ENCODE measurements around the gene RASAL2. TPM values are rescaled to one million over a fixed set of nuclear protein-coding genes. Genes with fewer than 3 reads are reported as not detected.
A peak's percentile ranks its signal among the peaks of the same experiment; 100 is the strongest.
"Not testable (repeated sequence)": the region's sequence is repeated elsewhere in the genome, so short reads cannot be mapped to it uniquely, and the experiment has no call there.

The RASAL2 gene
- total RNA-seq, 1 donor from 2014 or later: 19.2 TPM

DNA sequence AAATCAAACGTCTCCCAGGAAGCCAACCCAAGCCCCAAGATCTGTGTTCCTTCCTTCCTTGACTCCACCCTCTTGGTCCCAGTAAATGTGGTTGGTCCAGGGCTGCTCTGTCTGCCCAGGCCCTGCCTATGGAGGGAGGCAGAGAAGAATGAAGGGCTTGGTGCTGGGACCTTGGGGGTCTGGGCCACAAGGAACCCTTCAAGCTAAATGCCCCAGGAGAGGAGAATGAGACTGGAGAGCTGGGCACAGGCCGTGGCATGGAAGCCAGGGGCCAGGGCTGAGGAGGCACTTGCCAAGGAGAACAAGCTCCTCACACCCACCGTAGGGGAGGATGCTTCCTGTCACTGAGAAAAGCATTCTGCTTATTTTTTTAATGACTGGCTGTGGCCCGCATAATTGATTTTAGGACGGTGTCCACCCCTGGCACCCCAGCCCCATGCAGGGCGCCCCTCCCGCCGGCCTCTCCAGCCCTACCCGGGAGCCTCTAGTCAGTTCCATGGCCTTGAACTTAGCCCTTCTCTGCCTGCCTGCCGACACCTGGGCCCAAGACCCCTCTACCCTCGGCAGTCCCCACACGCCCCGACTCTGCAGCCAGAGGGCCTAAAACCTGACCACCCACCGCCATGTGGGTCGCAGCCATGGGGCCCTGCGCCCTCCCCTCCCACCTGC is 402.0 kb downstream of the RASAL2 start:
- no peak for ATAC-seq

DNA sequence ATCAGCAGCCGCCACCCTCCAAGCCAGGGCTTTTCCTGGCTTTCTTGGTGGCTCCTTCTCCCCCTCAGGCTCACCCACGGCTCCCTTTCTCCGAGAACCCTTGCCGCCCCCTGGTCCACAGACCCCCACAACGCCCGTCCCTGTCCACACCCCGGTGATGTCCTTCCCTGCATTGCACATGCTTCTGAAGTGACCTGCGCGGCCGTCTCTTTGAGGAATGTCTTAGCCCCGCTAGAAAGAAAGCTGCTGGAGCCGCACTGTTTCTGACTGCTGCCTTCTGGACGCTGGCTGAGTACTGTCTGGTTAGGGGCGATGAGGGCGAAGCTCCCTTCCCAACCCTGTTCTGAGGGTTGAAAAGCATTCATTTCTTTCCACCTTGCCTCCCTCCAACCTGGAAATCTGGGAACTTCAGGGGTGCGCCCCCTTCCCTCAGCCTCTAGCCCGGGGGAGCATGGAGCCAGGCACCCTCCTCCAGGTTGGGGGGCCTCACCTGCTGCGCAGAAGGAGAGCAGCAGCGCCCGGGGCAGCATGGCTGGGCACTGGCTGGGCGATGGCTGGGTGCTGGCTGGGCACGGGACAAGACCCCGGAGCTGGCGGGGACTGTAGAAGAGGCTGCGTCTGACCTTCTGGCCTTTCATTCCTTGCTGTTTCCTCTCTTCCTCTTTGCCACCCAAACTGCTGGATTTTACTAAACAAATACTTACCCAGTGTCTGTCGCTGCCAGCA is 402.7 kb downstream of the RASAL2 start, which contains the start of gene CLEC20A:
CLEC20A (minus strand) TSS at position 555 of the 726 bp plus-strand sequence; CDS start at position 530, 25 bp downstream.
- ATAC-seq: no peak

DNA sequence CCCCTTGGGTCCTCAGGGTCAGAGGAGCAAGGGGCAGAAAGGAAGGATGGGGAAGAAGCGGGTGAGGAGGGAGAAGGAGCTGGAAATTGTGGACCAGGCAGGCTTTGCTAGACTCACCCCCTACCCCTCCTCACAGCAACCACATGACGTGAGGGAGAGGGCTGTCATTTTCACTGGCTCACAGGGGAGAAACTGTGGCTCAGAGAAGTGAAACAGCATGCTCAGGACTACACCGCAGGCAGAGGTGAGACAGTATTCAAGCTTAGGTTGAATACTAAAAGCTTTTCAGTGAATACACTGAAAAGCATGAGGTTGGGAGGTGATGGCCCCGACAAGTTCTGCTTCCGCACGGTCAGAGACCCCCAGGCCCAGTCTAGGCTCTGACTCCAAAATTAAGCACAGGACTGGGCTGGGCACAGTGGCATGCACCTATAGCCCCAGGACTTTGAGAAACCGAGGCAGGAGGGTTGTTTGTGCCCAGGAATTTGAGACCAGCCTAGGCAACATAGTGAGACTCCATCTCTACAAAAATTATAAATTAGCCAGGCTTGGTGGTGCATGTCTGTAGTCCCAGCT is 404.1 kb downstream of the RASAL2 start:
- no peak for ATAC-seq

DNA sequence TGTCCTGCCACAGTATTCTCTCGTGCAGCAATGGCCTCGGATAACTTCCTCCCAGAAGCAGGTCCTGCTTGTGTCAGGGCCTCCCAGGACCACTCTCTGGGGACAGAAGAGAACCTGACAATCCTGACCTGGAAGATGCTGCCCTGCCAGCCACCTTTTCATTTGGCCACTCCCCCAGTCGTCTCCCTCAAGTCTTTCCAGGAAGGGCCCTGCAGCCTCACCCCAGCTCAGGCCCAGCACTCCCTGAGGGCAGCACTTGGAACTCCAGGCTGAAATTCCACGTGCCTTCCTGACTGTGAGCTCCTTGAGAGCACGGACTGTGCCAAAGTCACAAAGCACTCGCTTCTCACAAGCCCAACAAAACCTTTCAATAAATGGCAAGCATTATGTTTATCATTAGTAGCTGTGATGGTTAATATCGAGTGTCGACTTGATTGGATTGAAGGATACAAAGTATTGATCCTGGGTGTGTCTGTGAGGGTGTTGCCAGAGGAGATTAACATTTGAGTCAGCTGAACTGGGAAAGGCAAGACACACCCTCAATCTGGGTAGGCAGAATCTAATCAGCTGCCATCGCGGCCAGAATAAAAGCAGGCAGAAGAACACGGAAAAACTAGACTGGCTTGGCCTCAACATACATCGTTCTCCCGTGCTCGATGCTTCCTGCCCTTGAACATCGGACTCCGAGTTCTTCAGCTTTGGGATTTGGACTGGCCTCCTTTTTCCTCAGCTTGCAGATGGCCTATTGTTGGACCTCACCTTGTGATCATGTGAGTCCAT is 405.2 kb downstream of the RASAL2 start:
- ATAC-seq: peak; percentile 54

DNA sequence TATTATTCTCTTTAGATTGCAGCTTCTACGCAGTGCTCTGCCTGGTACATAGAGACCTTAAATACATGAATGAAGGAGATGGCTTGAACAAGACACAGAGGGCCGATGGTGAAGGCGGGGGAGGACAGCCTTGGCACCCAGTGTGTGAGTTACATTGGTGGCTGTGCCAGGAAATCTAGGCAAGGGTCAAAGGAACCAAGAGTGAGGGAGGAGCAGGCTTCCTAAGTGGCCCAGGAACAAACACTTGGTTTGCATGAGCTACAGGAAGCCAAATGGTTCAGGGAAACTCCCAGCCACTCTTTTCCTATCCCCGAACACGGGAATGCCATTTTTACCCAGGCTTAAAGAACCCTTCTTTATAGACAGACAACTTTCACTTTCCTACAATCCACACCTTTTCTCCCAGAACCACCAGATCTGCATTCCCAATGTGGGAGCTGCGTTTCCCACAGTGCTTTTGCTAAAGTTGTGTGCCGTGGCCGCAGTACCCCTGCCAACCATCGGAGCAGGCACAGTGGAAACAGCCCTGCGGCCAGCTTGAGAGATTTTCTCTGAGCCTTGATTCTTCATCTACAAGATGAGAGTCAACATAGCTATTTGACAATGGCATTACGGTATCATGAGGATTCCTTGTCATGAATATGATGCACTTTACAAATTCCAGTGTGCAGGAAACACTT is 406.3 kb downstream of the RASAL2 start:
- ATAC-seq: no peak

DNA sequence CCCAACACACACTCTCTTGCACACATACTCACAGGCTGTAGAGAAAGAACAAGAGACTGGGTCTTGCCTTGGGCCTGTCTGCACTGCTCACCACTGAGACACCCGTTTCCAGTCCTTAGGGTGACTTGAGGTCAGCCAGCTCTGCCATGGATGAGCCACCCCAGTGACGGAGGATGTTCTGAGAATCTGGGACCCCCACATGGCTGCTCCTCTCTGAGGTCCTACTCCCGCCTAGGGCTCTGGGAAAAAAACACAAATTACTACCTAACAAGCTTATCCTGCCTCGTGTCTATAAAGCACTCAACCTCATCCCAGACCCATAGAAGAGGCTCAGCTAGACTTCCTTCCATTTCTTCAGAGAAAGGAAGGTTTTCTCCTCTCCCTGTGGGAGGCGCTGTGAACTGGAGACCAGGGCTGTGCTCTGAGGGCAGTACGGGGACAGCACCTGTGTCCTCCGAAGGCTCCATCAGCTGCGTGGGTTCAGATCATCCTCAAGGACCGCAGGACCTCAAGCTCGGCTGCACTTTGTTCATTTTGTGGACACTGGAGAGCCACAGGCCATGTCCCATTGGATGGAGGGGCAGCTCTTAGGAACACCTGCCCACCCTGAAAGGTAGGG is 407.1 kb downstream of the RASAL2 start:
- ATAC-seq: no peak

DNA sequence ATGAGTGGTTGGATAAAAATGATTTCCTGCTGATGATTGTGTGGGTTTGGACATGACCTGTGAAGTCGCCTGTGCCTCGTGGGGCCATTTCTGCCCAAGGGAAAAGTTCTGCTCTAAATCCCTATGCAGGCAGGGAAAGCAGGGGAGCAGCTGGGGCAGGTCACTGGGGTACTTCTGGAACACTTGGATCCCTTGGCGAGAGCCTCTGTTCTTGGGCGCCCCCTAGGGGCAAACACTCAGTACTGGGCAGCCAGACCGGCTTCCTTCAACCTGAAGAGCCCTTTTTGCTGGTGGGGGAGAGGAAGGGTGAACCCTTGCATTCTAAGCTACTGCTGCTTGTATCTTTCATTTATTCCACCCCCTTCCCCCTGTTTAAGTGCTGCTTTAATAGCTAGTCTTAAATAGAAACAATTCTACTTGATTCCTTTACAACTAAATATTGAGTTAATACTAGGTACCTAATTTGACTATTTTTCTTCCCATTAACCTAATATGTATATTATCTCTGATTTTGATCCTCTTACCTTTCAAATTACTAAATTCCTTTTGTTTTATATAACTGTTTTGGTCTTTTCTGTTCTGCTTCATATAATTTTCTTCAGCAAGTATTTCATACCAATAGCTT is 407.9 kb downstream of the RASAL2 start:
- ATAC-seq: peak; percentile 76

DNA sequence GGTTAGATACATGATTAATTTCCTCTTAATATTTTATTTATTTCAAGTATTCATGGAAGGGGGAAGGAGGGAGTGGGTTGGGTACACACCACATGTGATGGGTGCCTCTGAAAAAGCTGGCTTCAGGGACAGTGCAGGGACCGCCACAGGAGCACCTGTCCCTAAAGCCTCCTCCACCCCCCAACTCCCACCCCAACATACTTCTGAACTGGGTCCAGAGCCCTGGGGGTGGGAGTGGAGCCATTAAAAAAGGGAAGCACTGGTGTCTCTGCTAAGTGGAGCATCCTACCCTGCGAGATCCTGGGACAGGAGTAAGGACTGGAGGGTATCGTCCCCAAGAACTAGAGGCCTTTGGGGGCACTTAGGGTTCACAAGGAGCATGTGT is 408.4 kb downstream of the RASAL2 start:
- ATAC-seq: no peak

DNA sequence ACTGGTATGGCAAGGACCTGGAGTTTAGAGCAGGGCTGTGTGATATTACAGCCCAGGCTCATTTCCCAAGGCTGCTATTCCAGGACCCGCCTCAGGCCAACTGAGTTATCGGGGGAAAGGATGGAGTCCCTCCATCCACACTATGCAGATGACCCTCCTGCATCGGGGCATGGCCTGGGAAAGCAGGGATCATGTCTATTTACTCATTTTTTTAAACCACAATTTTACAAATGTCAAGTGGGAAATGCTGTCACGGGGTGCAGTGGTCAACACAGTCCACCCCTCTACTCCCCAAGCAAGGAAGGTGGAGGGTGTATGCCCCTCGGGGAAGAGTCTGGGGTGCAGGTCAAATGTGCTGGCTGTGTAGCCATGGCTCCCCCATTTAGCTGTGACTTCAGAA is 409.0 kb downstream of the RASAL2 start:
- peak; percentile 34 for ATAC-seq

DNA sequence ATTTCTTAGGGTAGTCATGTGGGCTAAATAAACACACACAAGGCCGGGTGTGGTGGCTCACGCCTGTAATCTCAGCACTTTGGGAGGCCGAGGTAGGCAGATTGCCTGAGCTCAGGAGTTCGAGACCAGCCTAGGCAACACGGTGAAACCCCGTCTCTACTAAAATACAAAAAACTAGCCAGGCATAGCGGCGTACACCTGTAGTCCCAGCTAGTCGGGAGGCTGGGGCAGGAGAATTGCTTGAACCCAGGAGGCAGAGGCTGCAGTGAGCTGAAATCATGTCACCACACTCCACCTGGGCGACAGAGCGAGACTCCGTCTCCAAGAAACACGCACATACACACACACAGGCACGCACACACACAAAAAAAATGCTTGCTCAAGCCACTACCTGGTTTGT is 409.4 kb downstream of the RASAL2 start:
- not testable (repeated sequence) for ATAC-seq

DNA sequence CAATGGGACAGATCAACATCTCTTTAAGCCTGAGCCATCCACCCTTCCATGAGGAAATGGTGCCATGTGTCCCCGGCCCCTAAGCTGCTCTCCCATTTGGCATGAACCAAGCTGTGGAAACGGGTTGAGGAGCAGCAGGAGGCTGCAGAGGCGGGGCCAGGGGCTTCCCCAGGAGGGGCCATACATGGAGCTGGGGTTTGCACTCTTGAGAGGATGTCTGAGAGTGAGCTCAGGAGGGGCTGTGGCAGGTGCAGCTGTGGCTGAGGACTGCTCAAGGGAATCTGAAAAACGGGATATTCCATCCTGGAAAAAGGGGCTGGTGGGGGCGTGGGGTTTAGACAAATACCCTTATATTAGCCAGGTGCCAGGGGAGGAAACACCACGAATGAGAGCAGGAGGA is 409.9 kb downstream of the RASAL2 start:
- no peak for ATAC-seq

DNA sequence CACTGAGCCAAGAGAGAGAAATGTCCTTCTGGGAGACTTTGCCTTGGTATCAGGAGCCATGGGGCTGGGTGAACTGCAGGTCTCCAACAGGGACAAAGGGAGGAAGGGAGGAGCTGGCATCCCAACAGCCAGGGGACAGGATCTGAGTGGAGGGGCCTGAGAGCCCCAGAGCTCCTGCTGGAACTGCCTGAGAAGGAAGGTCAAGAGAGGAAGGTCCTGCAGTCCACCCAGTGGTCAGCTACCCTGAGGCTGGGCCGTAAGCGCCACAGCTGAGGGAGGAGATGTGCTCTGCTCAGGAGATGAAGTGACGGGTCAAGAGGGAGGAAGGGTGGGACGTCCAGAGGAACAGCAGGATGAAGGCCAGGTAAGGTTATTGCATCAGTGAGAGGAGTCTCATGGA is 410.4 kb downstream of the RASAL2 start:
- no peak for ATAC-seq

DNA sequence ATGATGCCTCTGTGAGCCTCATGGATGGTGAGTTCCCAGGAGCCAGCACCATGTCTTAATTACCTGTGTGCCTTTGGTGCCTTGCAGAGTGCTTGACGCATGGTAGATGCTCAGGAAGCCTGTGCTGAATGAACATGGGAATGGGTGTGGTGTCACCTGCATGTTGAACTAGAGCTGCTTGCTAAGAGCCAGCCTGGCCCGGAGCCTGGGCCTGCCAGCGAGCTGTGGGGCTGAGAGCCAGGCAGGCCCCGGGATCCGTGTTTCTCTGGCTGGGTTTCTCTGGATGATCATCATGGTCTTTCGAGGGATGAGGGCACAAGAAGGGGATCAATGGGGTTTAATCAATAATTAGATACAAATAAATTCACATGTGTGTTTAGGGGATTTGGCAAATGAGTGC is 412.3 kb downstream of the RASAL2 start:
- peak; percentile 47 for ATAC-seq

DNA sequence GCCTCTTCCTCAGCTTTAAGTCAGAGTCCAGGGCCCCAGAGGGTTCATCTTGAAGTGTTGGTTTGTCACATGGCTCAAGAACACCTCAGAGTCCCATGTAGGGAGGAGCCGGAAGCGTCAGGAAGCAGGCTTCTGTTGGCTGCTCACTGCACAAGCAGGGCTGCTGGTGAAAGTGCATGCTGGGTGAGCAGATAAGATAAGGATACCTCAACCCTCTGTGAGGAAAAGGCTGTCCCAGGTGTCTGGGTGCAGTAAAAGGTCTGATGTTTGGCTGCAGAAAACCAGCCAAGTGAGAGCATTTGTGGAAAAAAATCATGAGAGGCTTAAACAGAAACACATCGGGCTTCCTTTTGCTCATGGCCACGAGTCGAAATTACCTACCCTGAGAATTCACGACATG is 412.8 kb downstream of the RASAL2 start:
- ATAC-seq: no peak

DNA sequence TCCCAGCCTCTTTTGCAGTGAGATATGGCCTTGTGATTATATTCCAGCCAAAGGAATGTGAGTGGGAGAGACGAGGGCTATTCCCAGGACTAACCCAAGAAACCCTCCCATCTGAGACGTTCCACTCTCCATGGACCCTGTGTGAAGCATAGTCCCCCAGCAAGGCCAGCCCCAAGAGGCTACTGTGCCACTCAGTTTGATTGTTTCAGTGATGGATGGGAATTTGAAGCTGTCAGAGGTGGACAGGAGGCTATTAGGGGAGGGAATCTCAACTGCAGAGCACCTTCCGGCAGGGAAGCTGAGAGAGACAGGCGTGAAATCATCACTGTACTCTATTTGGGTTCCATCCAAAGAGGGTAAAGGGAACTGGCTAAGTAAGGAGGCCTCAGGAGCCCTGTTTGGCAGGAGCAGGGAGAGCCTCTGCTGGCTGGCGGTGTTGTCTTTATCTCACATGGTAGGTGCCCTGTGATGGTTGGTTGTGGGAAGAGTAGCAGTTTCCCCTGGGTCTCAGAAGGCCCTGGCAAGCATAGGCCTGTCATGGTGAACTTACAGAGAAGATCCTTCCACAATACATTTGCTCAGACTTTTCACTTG is 415.6 kb downstream of the RASAL2 start:
- no peak for ATAC-seq

DNA sequence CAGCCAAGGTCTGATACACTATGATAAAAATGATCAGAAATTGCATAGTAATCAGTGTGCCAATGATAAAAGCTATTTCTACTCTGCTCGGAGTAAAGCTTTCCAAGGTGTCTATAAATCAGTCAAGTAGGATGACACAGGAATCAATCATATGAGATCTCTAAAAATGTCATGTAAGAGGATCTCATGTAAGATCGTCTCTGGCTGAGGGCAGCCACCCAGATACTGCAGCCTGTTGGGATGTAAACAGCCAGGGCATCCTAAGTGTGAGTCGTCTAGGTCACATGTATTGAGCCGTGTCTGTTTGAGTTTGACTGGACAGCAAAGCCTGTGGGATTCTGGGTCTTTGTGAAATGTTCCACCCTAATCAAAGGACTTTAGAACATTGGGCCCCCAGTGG is 416.3 kb downstream of the RASAL2 start:
- no peak for ATAC-seq

DNA sequence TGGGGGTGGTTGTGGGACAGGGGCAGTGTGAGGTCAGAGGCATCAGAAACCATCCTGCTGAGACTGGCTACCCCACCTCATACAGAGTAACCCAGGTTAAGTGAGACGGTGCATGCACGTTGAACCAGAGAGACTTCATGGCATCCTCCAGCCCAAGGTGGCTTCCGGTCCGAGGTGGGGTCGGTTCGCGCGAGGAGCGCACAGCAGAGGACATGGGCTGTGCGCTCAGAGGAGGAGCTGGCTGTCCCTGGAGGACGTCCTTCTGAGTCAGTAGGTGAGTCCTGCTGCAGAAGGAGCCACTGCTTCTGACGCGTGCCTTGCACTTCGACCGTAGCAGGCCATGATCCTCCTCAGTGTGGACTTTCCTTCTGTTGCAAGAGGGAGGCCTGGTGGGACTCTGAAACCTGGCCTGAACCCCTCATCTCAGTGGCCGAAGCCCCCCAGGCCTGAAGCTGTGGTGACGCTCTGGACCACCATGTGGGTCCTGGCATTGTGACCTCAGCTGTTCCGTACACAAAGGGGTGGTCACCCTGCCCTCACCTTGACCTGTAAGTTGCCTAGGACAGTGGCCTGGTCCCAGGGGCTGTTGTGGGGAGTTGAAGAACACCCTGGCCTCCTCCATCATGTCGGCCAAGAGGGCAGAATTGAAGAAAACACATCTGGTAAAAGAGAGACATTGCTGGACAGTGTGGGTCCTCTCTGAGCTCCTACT is 418.8 kb downstream of the RASAL2 start, which contains the start of gene TEX35:
TEX35 (plus strand) TSS at position 544 of the 712 bp plus-strand sequence; CDS start at position 624, 80 bp downstream.
- ATAC-seq: no peak

DNA sequence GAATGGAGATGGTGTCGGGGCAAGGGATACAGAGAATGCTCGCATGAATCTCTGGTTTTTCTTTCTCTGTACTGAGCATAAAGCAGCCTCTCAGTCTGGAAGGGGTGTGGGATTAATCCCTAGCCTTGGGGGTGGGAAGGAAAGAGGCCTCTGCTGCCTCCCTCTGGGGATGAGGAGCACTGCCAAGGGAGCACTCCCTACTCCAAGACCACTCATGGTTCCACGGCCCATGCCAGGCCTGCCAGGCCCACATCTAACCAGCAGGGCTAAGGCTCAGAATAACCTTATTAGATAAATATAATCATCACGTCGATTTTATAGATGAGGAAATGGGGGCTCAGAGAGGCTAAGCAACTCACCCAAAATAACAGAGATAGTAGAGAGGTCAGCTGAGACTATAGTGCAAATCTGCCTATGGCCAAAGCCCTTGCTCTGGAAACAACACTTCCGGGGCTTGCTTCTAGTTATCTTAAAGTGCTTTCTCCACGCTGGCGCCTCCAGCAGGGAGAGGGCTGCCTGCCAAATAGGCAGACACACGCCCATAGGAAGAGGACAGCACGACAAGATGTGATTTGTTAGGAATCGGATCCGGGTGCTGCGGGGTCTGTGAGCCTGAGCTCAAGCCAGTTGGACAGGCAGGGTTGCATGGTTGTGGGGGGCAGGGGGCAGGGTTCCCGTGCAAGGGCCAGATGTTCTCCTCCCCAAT is 419.5 kb downstream of the RASAL2 start:
- peak; percentile 49 for ATAC-seq

DNA sequence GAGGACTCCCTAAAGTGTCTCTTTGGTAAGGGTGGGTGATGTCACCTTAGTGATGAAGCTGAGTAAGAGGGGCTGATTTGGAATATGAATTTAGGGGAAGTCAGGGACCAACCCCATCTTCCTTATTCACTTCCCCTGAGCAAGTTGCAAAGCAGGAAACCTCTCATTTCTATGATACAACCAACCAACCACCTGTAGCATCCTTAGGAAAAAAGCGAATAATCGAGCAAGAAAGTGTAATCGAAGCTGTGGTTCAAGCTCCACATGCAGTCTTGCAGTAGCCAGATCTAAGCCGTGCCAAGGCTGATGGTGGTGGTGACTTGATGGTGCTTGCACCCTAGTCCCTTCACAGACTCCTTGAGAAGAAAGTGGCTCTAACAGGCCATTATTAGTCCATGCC is 422.2 kb downstream of the RASAL2 start:
- no peak for ATAC-seq

DNA sequence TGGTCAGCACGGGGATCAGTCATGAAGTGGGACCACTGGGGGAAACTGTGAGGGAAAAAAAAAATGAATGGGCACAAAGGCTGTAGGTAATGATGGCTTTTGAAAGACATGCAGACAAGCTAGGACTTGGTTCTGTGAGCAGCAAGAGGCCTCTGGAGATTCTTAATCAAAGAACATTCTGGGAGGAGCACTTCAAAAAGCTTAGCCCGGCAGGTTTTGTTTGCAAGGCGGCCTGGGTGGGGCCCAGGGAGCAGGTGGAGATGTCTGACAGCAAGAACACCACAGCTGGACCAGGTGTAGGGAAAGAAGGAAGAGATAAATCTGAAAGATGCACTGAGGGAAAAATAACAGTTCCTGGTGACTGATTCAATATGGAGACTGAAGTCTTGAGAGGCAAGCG is 425.0 kb downstream of the RASAL2 start:
- ATAC-seq: peak; percentile 76

Measured in esophagus mucosa (tissue), 1 donor.